Measurements from ENCODE around the gene PPIL6. TPM values are rescaled to one million over a fixed set of nuclear protein-coding genes. Genes with fewer than 3 reads are reported as not detected.

PPIL6 gene
- polyA plus RNA-seq, 3 donors = 0.09 to 0.28 (median 0.14) TPM

DNA sequence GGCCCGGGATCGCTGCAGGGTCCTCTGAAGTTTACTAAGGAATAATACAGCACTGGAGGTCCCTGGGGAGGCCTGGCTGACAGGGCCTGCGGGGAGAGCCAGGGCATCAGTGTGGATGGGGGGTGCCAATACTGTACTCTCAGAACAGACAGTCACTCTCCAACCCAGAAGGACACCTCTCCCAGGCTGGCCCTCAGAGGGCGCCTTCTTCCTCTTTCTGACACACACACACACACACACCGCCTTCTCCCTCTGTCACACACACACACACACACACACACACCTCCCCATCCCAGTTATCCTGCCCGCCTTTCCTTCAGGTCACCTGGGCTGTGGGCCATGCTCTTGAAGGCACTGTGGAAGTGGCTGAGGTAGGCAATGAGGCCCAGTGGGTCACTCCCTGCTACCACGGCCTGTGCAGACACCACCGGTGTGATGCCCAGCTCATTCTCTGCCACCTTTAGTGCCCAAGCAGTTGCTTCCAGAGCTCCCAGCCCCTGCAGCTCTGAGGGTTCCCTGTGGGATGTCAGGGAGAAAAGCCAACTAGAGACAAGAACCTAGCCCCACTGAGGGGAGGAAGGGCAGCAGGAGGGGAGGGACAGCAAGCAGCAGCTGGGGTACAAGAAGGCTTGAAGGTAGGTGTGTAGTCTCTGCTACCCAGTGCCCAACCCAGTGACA lies 7.6 kb upstream of the PPIL6 start:
- no peak overlapping the region for H3K4me3 Mint-ChIP-seq
- H3K9me3 Mint-ChIP-seq = peaks cover 0 to 2% (median 0%) of the 10 kb centered on the region in 7 donors
- WGBS (ENCODE audit: insufficient coverage) = no CpG with 5 or more reads among the region's 8 CpGs
- peak overlapping the region in 4 of 7 donors; percentile 40 to 71 (median 50) for H3K27ac Mint-ChIP-seq
- Histone ChIP-seq H4K20me1 (ENCODE audit: insufficient read depth, low read length) (peaks cover 76% of the 10 kb centered on the region), H3K4me1 (ENCODE audit: control insufficient read depth in 1 of 2, insufficient read depth in 2 of 2, low read length in 2 of 2) (peaks cover 0 to 11% of the 10 kb centered on the region in 2 donors), H3K27me3 (ENCODE audit: control insufficient read depth in 2 of 2, insufficient read depth in 2 of 2, low read length in 2 of 2) (no peaks in the 10 kb centered on the region), H3K4me3 (replicated peaks in 1 of 3; ENCODE audit: low read depth in 2 of 3, low read length in 3 of 3) (no peak overlapping the region), H3K4me2 (replicated peaks; ENCODE audit: extremely low read depth, low read length, poor library complexity, severe bottlenecking) (no peak overlapping the region), H3K36me3 (replicated peaks in 1 of 2; ENCODE audit: control insufficient read depth in 1 of 2, insufficient read depth in 2 of 2, low read length in 2 of 2) (peaks cover 75 to 99% of the 10 kb centered on the region in 2 donors), H3K79me2 (ENCODE audit: insufficient read depth, low read length) (peaks cover 40% of the 10 kb centered on the region), H2AFZ (ENCODE audit: insufficient read depth, low read depth, low read length, poor library complexity, severe bottlenecking) (no peak overlapping the region), H3K27ac (ENCODE audit: low read depth in 1 of 2, low read length in 2 of 2) (peak overlapping the region in 1 of 2 donors; percentile 48), H3K9me3 (replicated peaks in 1 of 2; ENCODE audit: control insufficient read depth in 1 of 2, insufficient read depth in 1 of 2, low read length in 2 of 2) (no peaks in the 10 kb centered on the region), H3K9ac (ENCODE audit: insufficient read depth, low read length, poor library complexity, severe bottlenecking) (no peak overlapping the region)
- intact Hi-C loops (cut with micrococcal nuclease) = no loop called here
- TF ChIP-seq, protein P1, sequence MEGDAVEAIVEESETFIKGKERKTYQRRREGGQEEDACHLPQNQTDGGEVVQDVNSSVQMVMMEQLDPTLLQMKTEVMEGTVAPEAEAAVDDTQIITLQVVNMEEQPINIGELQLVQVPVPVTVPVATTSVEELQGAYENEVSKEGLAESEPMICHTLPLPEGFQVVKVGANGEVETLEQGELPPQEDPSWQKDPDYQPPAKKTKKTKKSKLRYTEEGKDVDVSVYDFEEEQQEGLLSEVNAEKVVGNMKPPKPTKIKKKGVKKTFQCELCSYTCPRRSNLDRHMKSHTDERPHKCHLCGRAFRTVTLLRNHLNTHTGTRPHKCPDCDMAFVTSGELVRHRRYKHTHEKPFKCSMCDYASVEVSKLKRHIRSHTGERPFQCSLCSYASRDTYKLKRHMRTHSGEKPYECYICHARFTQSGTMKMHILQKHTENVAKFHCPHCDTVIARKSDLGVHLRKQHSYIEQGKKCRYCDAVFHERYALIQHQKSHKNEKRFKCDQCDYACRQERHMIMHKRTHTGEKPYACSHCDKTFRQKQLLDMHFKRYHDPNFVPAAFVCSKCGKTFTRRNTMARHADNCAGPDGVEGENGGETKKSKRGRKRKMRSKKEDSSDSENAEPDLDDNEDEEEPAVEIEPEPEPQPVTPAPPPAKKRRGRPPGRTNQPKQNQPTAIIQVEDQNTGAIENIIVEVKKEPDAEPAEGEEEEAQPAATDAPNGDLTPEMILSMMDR (IDR thresholded peaks at IDR 0.05) = no peak
- peaks cover 24% of the 10 kb centered on the region for H3K4me1 Mint-ChIP-seq
- H3K27me3 Mint-ChIP-seq (ENCODE audit: low read depth in 3 of 3) = peaks cover 0 to 2% (median 1%) of the 10 kb centered on the region in 3 donors
- peak in 1 of 3 donors; percentile 24 for DNase-seq
- H3K36me3 Mint-ChIP-seq = peaks cover 60 to 94% of the 10 kb centered on the region in 2 donors

DNA sequence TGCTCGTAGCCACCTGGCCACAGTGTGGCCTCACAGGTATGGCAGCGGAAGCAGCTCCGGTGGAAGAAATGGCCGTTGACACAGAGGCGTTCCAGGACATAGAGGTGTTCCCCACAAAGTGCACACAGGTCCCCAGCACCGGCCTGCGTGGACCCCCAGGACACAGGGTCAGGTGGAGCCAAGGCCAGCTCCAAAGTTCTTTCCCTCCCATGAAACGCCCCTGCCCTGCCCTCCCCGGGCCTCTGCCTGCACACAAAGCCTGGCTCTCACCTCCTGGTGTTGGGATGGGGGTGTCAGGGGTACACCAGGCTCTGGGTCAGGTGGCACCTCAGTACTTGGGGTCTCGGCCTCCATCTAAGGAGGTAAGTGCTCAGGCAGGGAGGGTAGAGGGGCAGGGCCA lies 6.7 kb upstream of the PPIL6 start:
- Histone ChIP-seq H3K79me2 (ENCODE audit: insufficient read depth, low read length) (peaks cover 30% of the 10 kb centered on the region), H3K27ac (ENCODE audit: low read depth in 1 of 2, low read length in 2 of 2) (peak overlapping the region in 1 of 2 donors; percentile 48), H4K20me1 (ENCODE audit: insufficient read depth, low read length) (peaks cover 82% of the 10 kb centered on the region), H3K4me1 (ENCODE audit: control insufficient read depth in 1 of 2, insufficient read depth in 2 of 2, low read length in 2 of 2) (peaks cover 0 to 14% of the 10 kb centered on the region in 2 donors), H3K27me3 (ENCODE audit: control insufficient read depth in 2 of 2, insufficient read depth in 2 of 2, low read length in 2 of 2) (no peaks in the 10 kb centered on the region), H3K4me2 (replicated peaks; ENCODE audit: extremely low read depth, low read length, poor library complexity, severe bottlenecking) (no peak overlapping the region), H3K9ac (ENCODE audit: insufficient read depth, low read length, poor library complexity, severe bottlenecking) (no peak overlapping the region), H3K4me3 (replicated peaks in 1 of 3; ENCODE audit: low read depth in 2 of 3, low read length in 3 of 3) (no peak overlapping the region), H2AFZ (ENCODE audit: insufficient read depth, low read depth, low read length, poor library complexity, severe bottlenecking) (no peak overlapping the region), H3K9me3 (replicated peaks in 1 of 2; ENCODE audit: control insufficient read depth in 1 of 2, insufficient read depth in 1 of 2, low read length in 2 of 2) (no peaks in the 10 kb centered on the region), H3K36me3 (replicated peaks in 1 of 2; ENCODE audit: control insufficient read depth in 1 of 2, insufficient read depth in 2 of 2, low read length in 2 of 2) (peaks cover 70 to 94% of the 10 kb centered on the region in 2 donors)
- intact Hi-C loops (cut with micrococcal nuclease) = no loop called here
- Mint-ChIP-seq H3K9me3 (peaks cover 0 to 2% (median 0%) of the 10 kb centered on the region in 7 donors), H3K36me3 (peaks cover 61 to 92% of the 10 kb centered on the region in 2 donors), H3K4me1 (peaks cover 33% of the 10 kb centered on the region), H3K27me3 (ENCODE audit: low read depth in 3 of 3) (peaks cover 0 to 2% (median 1%) of the 10 kb centered on the region in 3 donors), H3K4me3 (no peak overlapping the region), H3K27ac (peak overlapping the region in 3 of 7 donors; percentile 21 to 58 (median 40))
- TF ChIP-seq, protein P1 (IDR thresholded peaks at IDR 0.05) = no peak
- WGBS (ENCODE audit: insufficient coverage) = 84% methylated on average over 8 of the region's 10 CpGs
- no peak for DNase-seq
